ENCODE measurements around the gene AP2M1. TPM values are rescaled to one million over a fixed set of nuclear protein-coding genes. Genes with fewer than 3 reads are reported as not detected.
A peak's percentile ranks its signal among the peaks of the same experiment; 100 is the strongest.

Gene AP2M1
- total RNA-seq, 1 donor from 2014 or later: 254 TPM

- H3K4me1 Mint-ChIP-seq: peaks cover 17% of the 10 kb centered on the region
- peaks cover 42% of the 10 kb centered on the region for H3K36me3 Mint-ChIP-seq
- H3K27ac Mint-ChIP-seq: peak overlapping the region; percentile 99
- no peaks in the 10 kb centered on the region for H3K9me3 Mint-ChIP-seq
- no peak for DNase-seq (ENCODE audit: low spot score in 2 of 2, unreplicated experiment in 2 of 2)
- H3K27me3 Mint-ChIP-seq (ENCODE audit: low read depth): no peaks in the 10 kb centered on the region
- no peak for TF ChIP-seq CTCF (IDR thresholded peaks at IDR 0.05; ENCODE audit: unreplicated experiment)
- peak overlapping the region; percentile 99 for H3K4me3 Mint-ChIP-seq
Observed at GRCh38 chr3:184184546-184185230, 10.0 kb downstream of the AP2M1 start.

GRCh38 chr3:184185461-184186183 is 11.0 kb downstream of the AP2M1 start:
- peaks cover 41% of the 10 kb centered on the region for H3K36me3 Mint-ChIP-seq
- no peaks in the 10 kb centered on the region for H3K27me3 Mint-ChIP-seq (ENCODE audit: low read depth)
- H3K27ac Mint-ChIP-seq: peak overlapping the region; percentile 99
- TF ChIP-seq CTCF (IDR thresholded peaks at IDR 0.05; ENCODE audit: unreplicated experiment): no peak
- peak overlapping the region; percentile 99 for H3K4me3 Mint-ChIP-seq
- H3K4me1 Mint-ChIP-seq: peaks cover 17% of the 10 kb centered on the region
- no peaks in the 10 kb centered on the region for H3K9me3 Mint-ChIP-seq
- peak; percentile 99 for DNase-seq (ENCODE audit: low spot score in 2 of 2, unreplicated experiment in 2 of 2)

- Mint-ChIP-seq H3K36me3 (peaks cover 40% of the 10 kb centered on the region), H3K4me1 (peaks cover 17% of the 10 kb centered on the region), H3K4me3 (peak within 1 kb of the TSS; percentile 99), H3K27ac (peak within 1 kb of the TSS; percentile 99), H3K9me3 (no peaks in the 10 kb centered on the region), H3K27me3 (ENCODE audit: low read depth) (no peaks in the 10 kb centered on the region)
- TF ChIP-seq CTCF (IDR thresholded peaks at IDR 0.05; ENCODE audit: unreplicated experiment): no peak
- no peak for DNase-seq (ENCODE audit: low spot score in 2 of 2, unreplicated experiment in 2 of 2)
Observed at GRCh38 chr3:184186184-184186901, 11.7 kb downstream of the AP2M1 start, which contains the start of gene ABCF3. Gene ABCF3 (plus strand): TSS chr3:184186199. CDS start chr3:184186208, 9 bp downstream.

GRCh38 chr3:184186902-184187207 is 12.2 kb downstream of the AP2M1 start:
- H3K9me3 Mint-ChIP-seq: no peaks in the 10 kb centered on the region
- H3K36me3 Mint-ChIP-seq: peaks cover 36% of the 10 kb centered on the region
- peak overlapping the region; percentile 99 for H3K27ac Mint-ChIP-seq

GRCh38 chr3:184188080-184188479 is 13.4 kb downstream of the AP2M1 start:
- Mint-ChIP-seq H3K4me3 (no peak overlapping the region), H3K4me1 (peaks cover 17% of the 10 kb centered on the region), H3K27me3 (ENCODE audit: low read depth) (no peaks in the 10 kb centered on the region), H3K9me3 (no peaks in the 10 kb centered on the region), H3K27ac (no peak overlapping the region), H3K36me3 (peaks cover 33% of the 10 kb centered on the region)
- no peak for DNase-seq (ENCODE audit: low spot score in 2 of 2, unreplicated experiment in 2 of 2)
- TF ChIP-seq CTCF (IDR thresholded peaks at IDR 0.05; ENCODE audit: unreplicated experiment): no peak

More at GRCh38 chr3:184186902-184187207, 12.2 kb downstream of the AP2M1 start:
- DNase-seq (ENCODE audit: low spot score in 2 of 2, unreplicated experiment in 2 of 2): no peak
- Mint-ChIP-seq H3K27me3 (ENCODE audit: low read depth) (no peaks in the 10 kb centered on the region), H3K4me1 (peaks cover 17% of the 10 kb centered on the region), H3K4me3 (peak overlapping the region; percentile 99)
- TF ChIP-seq CTCF (IDR thresholded peaks at IDR 0.05; ENCODE audit: unreplicated experiment): no peak

All from mesothelial cell of epicardium (in vitro differentiated cells).